ENCODE results near the gene AMIGO1. TPM values are rescaled to one million over a fixed set of nuclear protein-coding genes. Genes with fewer than 3 reads are reported as not detected.

The AMIGO1 gene
- 1.1 and 1.5 TPM in 2 replicates for total RNA-seq (2022)
- percentile 36 among the genes with signal in this experiment for Bru-seq, nascent RNA
- BruChase-seq, experiment 1, labeled RNA remaining after a 2-hour chase, result percentile 44 among the genes with signal in this experiment
- percentile 39 among the genes with signal in this experiment for BruChase-seq, experiment 2, labeled RNA remaining after a 6-hour chase
- long read RNA-seq, full-length matches to known transcripts, result 1 of 1 reads
- long read RNA-seq, partial matches to known transcripts, result 0 of 1 reads
- long read RNA-seq, other reads (novel, unspliced or antisense), result 0 of 1 reads

- BruUV-seq (replicated peaks), result no TSS peak
- no peaks in the 10 kb centered on the region for H3K9me3 Mint-ChIP-seq (ENCODE audit: unreplicated experiment)
- DNase-seq, result peak in 1 of 2 experiments; percentile 61
- H3K4me1 Mint-ChIP-seq (ENCODE audit: low read depth, unreplicated experiment), result peaks cover 6% of the 10 kb centered on the region
- no peaks in the 10 kb centered on the region for H3K36me3 ChIP-seq (ENCODE audit: control insufficient read depth, insufficient read depth, low read length)
- no peaks in the 10 kb centered on the region for H3K36me3 Mint-ChIP-seq (ENCODE audit: insufficient read depth, unreplicated experiment)
- ChIA-PET CTCF (interaction anchor here (0.6 to 1.3 kb wide), 4 partner anchors 9 to 23 kb away, joined by 3 to 6 read pairs (median 4); no protein-coding TSS in a partner anchor), POLR2A (no interaction called here)
- peak within 1 kb of the TSS; percentile 30 for H3K27ac Mint-ChIP-seq (ENCODE audit: unreplicated experiment)
- peaks cover 10% of the 10 kb centered on the region for H3K27me3 Mint-ChIP-seq (ENCODE audit: insufficient read depth, unreplicated experiment)
- H3K27me3 ChIP-seq (replicated peaks; ENCODE audit: control insufficient read depth, insufficient read depth, low read length), result no peaks in the 10 kb centered on the region
- no peaks in the 10 kb centered on the region for H3K9me3 ChIP-seq
- peak within 1 kb of the TSS; percentile 45 for H3K4me3 ChIP-seq (ENCODE audit: low read depth, low read length)
- peak within 1 kb of the TSS; percentile 76 for H3K4me3 Mint-ChIP-seq (ENCODE audit: unreplicated experiment)
- TF ChIP-seq CTCF (IDR thresholded peaks at IDR 0.05; ENCODE audit: insufficient read depth in 1 of 2, low read depth in 1 of 2, low read length in 1 of 2, severe bottlenecking in 1 of 2, unreplicated experiment in 1 of 2), result no peak
- no peaks in the 10 kb centered on the region for H3K4me1 ChIP-seq
- intact Hi-C loops (cut with micrococcal nuclease; ENCODE audit: unreplicated experiment), result no loop called here
Measured at GRCh38 chr1:109509176-109510134, at the start of gene AMIGO1. Gene AMIGO1, minus strand, starts transcription at chr1:109509727. Its CDS starts 815 bp downstream, at chr1:109508912.

DNA sequence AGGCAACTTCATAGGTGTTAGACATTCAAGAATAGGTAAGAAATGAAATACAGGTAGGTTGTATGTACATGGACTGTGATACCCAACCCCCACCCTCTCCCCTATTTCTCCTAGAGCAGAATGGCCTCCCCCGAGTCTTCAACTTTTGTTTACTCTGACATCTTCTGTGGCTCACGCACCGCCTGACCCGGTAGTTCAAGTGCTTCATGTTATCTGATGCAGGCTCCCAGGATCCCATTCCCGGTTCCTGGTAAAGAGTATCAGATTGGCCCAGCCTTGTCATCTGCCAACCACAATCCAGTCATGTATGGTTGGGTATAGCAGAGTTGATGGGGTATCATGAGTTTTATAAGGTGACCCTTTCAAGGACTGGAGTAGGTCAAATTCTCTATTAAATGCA lies 48.0 kb upstream of the AMIGO1 start:
- no peak overlapping the region for H3K27ac Mint-ChIP-seq (ENCODE audit: unreplicated experiment)
- BruUV-seq (replicated peaks), result no TSS peak
- no peak overlapping the region for H3K4me3 Mint-ChIP-seq (ENCODE audit: unreplicated experiment)
- no peak for DNase-seq
- H3K36me3 Mint-ChIP-seq (ENCODE audit: insufficient read depth, unreplicated experiment), result no peaks in the 10 kb centered on the region
- H3K9me3 Mint-ChIP-seq (ENCODE audit: unreplicated experiment), result no peaks in the 10 kb centered on the region
- no peaks in the 10 kb centered on the region for H3K27me3 Mint-ChIP-seq (ENCODE audit: insufficient read depth, unreplicated experiment)
- no peaks in the 10 kb centered on the region for H3K9me3 ChIP-seq
- no peaks in the 10 kb centered on the region for H3K4me1 ChIP-seq
- H3K36me3 ChIP-seq (ENCODE audit: control insufficient read depth, insufficient read depth, low read length), result no peaks in the 10 kb centered on the region
- intact Hi-C loops (cut with micrococcal nuclease; ENCODE audit: unreplicated experiment), result no loop called here
- TF ChIP-seq CTCF (IDR thresholded peaks at IDR 0.05; ENCODE audit: insufficient read depth in 1 of 2, low read depth in 1 of 2, low read length in 1 of 2, severe bottlenecking in 1 of 2, unreplicated experiment in 1 of 2), result no peak
- CTCF ChIA-PET, result interaction anchor here (1.1 kb wide), 1 partner anchor 82 kb away, joined by 3 read pairs; no protein-coding TSS in a partner anchor
- H3K4me1 Mint-ChIP-seq (ENCODE audit: low read depth, unreplicated experiment), result peaks cover 7% of the 10 kb centered on the region
- POLR2A ChIA-PET, result no interaction called here
- H3K4me3 ChIP-seq (ENCODE audit: low read depth, low read length), result no peak overlapping the region
- H3K27me3 ChIP-seq (replicated peaks; ENCODE audit: control insufficient read depth, insufficient read depth, low read length), result no peaks in the 10 kb centered on the region

- intact Hi-C loops (cut with micrococcal nuclease; ENCODE audit: unreplicated experiment), result no loop called here
- H3K27me3 ChIP-seq (replicated peaks; ENCODE audit: control insufficient read depth, insufficient read depth, low read length), result no peaks in the 10 kb centered on the region
- Mint-ChIP-seq H3K27me3 (ENCODE audit: insufficient read depth, unreplicated experiment) (no peaks in the 10 kb centered on the region), H3K4me1 (ENCODE audit: low read depth, unreplicated experiment) (peaks cover 2% of the 10 kb centered on the region), H3K36me3 (ENCODE audit: insufficient read depth, unreplicated experiment) (no peaks in the 10 kb centered on the region), H3K4me3 (ENCODE audit: unreplicated experiment) (no peak overlapping the region), H3K9me3 (ENCODE audit: unreplicated experiment) (no peaks in the 10 kb centered on the region), H3K27ac (ENCODE audit: unreplicated experiment) (no peak overlapping the region)
- TF ChIP-seq CTCF (IDR thresholded peaks at IDR 0.05; ENCODE audit: insufficient read depth in 1 of 2, low read depth in 1 of 2, low read length in 1 of 2, severe bottlenecking in 1 of 2, unreplicated experiment in 1 of 2), result no peak
- POLR2A ChIA-PET, result no interaction called here
- CTCF ChIA-PET, result no interaction called here
- no TSS peak for BruUV-seq (replicated peaks)
- H3K36me3 ChIP-seq (ENCODE audit: control insufficient read depth, insufficient read depth, low read length), result no peaks in the 10 kb centered on the region
- H3K4me1 ChIP-seq, result no peaks in the 10 kb centered on the region
- no peaks in the 10 kb centered on the region for H3K9me3 ChIP-seq
- H3K4me3 ChIP-seq (ENCODE audit: low read depth, low read length), result no peak overlapping the region
- no peak for DNase-seq
Measured at GRCh38 chr1:109556563-109556962, 47.0 kb upstream of the AMIGO1 start.

Measured in Caco-2 (cell line).